Stimulated activated CD4-positive, alpha-beta T cell treated with anti-CD3 and anti-CD28 coated beads, Interleukin-4, amount 100 ng/mL, for 48 hours (primary cell): ENCODE measurements around the gene RGS4.
"Not testable (repeated sequence)": the region's sequence is repeated elsewhere in the genome, so short reads cannot be mapped to it uniquely, and the experiment has no call there.

Source experiments
- DNase-seq, 2 donors: peaks; one replicate each; pipeline ENCODE4 v3.0.0-alpha.2; 2020; ENCODE audit warnings: low read depth in 2 of 2

RGS4 gene

GRCh38 chr1:163068716-163069115 is 445 bp upstream of the RGS4 start:
- DNase-seq: no peak

DNA sequence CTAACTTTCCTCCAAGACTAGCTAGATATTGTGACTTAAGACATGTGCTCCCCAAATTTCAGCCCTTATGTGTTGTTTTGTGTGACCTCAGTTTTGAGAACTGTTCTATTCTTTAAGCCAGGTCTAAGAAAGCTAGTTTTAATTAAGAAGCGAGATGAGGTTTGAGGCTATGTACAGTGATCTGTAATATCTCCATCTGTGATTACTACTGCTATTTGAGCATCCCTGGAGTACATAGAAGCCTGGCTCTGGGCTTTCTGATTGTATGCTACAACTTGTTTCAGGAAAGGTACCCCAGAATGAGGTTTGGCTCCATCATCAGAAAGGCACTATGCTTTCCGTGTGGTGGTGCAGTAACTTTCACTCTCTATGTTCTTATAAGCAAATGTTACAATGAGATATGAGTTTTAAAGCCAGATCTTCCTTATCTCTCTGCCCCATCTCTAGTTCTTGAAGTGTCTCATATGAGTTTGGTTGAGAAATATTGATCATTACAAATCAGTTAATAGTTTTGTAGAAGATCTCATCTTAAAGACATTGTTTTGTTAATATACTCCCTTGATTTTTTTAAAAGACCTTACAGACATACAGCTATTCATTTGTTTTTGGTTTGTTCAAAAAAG is 605 bp downstream of the RGS4 start:
- no peak for DNase-seq

GRCh38 chr1:163071405-163072255 is 2.5 kb downstream of the RGS4 start:
- peak; percentile 13 to 38 for DNase-seq

DNA sequence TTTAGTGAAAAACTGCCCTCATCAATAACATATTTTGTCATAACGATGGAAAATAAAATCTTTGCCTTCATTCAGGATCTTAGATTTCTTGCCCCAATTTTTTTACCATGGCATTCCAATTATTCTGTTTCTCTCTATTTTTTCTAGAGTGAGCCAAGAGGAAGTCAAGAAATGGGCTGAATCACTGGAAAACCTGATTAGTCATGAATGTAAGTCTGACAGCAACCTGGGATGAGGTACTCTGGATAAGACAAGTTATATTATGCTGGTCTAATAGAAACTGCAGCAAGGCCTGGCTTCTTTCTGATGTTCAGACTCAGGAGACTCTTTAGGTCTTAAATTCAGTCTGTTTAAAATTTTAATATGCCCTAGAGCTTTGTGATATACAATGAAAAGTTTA is 3.5 kb downstream of the RGS4 start:
- DNase-seq: no peak

DNA sequence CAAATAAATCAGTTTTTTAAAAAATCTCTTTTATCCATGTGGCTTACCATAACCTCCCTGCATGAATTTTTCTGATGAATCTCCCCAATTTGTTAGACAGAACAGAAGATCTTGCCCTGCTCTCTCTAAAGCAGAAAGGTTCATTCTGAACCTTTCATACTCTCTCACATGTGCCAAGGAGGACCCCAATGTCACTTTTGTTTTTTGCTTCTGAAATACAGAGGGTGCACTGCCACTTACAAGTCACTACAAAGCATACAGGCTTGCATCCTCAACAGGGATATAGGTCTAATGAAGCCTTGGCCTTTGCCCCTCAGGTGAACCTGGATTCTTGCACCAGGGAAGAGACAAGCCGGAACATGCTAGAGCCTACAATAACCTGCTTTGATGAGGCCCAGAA is 4.8 kb downstream of the RGS4 start:
- no peak for DNase-seq

- no peak for DNase-seq
These were observed 5.6 kb downstream of the RGS4 start for GRCh38 chr1:163074716-163075284.

DNA sequence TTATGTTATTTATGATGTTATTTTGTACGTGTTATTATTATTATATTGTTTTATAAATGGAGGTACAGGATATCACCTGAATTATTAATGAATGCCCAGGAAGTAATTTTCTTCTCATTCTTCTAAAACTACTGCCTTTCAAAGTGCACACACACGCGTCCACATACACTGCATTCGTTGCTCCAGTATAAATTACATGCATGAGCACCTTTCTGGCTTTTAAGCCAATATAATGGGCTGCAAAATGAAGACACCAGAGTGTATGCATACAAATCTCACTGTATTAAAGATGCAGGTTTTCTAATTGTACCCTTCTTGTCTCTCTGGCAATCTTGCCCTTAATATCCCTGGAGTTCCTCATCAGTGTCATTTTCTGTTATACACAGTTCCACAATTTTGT is 6.9 kb downstream of the RGS4 start:
- no peak for DNase-seq

GRCh38 chr1:163076446-163076845 is 7.3 kb downstream of the RGS4 start:
- DNase-seq: no peak

GRCh38 chr1:163076981-163077761 is 8.0 kb downstream of the RGS4 start:
- no peak for DNase-seq

DNA sequence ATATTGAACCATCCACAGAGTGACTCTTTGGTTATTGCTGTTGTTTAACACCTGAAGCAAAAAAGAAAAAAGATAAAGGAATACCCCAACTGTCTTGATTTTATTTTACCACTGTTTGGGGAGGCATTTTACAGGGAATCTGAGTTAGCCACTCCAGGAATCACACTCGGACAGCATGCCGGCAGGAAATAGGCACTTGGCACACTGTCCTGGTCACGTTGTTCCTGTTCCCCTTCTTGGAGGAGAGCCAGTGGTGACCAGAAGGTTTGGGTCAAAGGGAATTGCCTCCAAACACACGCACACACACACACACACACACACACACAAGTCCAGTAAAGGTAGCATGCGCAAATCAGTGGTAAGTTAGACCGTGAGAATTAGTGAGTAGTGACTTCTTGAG is 13.8 kb downstream of the RGS4 start:
- no peak for DNase-seq

DNA sequence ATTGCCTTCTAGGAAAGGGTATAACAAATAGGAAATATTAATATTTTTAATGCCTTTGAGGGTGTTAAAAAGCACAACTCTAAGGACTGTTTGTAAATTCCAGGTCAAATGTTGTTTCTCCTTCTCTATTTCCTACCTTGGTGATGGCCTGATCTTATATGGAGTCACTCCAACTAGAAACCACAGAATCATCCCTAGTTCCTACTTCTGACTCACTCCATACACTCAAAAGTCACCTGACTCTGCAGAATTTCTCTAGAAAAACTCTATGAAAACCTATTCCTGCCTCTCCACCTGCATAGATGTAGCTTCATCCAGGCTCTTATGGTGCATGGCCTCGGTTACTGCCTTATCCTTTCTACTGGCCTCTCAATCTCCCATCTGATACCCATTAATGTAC is 14.5 kb downstream of the RGS4 start:
- no peak for DNase-seq

DNA sequence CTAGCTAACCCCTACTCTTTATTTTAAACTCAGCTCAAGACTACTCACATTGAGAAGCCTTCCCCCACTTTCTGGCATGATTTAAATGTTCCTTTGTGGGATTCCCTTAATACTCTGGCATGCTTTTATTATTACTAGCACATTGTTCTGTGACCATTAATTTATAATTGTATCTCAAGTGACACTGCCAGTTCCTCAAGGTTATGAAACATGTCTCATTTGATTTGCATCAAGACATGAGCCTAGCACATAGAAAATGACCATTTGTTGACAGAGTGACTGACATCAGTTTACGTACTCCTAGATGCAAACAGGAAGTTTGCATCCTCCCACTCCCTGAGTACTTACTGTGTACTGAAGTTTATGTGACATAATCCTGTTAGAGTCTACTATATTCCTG is 15.2 kb downstream of the RGS4 start:
- no peak for DNase-seq

DNA sequence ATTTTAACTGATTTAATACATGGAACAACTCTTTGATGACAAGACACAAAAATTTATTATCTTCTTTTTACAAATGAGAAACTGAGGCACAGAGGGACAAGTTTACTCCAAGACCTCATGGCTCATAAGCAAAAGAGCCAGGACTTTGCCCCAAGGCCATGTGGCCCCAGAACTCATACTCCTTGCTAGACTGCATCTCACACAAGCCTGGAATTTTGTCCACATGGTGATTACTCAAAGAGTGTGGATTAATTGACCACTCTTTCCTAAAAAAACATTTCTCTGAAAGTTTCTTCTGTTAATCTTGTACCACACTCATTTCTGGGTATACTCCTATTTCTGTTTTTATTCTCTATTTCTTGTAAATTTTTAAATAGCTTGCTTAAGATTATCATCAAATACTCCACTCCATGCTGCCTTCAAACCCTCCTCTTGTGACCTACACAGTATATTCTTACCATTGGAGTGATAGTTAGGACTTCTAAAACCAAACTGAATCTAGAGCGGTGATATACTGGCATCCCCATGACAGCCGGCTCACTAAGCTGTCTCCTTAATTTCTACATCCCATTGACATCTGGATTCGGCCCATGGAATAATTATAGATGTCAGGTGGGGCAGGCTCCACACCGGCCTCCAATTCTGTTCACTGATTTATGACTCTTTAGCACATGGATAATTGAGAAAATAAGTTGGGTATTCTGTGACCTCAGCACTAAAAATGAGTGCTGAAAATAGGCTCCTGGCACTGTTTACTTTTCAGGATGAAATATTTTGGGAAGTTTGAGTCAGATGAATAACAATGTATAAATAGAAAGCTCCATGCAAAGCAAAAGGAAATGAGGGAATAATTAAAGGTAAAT is 16.1 kb downstream of the RGS4 start:
- no peak for DNase-seq

DNA sequence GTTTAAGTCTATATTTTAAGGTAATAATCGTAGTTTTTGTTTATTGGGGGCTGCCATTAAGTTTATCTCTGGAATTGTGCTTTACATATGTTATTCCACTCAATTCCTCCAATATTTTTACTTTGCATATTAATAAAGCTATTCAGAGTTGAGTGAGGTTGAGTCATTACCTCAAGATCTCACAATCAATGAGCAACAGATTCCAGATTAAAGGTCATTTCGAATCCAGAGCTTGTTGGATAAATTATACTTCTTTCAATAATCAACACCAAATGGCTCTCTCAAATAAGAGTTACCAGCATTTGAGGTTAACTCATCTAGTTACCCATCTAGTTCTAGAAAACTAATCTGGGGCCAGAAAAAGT is 16.7 kb downstream of the RGS4 start:
- no peak for DNase-seq

- DNase-seq: not testable (repeated sequence)
These were observed 20.0 kb downstream of the RGS4 start for GRCh38 chr1:163089117-163089516.

DNA sequence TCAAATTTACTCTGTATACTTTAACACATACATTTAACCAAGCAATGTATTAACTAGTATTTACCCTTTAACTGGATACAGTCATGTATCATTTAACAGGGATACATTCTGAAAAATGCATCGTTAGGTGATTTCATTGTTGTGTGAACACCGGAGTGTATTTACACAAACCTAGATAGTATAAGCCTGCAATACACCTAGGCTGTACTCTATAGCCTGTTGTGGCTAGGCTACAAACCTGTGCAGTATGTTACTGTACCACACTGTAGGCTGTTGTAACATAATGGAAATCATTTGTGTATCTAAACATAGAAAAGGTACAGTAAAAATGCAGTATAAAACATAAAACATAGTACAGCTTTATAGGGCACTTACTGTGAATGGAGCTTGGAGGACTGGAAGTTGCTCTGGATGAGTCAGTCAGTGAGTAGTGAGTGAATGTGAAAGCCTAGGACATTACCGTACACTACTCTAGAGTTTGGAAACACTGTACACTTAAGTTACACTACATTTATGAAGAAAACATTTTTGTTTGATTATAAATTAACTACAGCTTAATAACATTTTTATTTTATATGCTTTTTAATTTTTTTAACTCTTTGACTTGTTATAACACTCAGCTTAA is 21.3 kb downstream of the RGS4 start:
- DNase-seq: no peak

- DNase-seq: no peak
These were observed 24.0 kb downstream of the RGS4 start for GRCh38 chr1:163093169-163093568.

DNA sequence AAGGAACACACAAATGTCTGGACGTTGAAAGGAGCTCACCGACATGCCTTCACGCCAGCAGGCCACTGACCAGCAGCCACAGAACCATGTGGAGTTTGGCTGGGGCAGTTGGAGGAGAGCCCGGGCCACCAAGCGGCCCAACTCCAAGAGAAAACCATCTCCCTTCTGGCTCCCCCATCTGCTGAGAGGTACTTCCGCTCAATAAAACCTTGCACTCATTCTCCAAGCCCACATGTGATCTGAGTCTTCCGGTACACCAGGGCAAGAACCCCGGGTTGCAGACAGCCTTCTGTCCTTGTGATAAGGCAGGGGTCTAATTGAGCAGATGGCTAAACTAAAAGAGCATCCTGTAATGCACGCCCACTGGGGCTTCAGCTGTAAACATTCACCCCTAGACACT is 24.4 kb downstream of the RGS4 start:
- DNase-seq: no peak

- no peak for DNase-seq
These were observed 25.0 kb downstream of the RGS4 start for GRCh38 chr1:163094182-163094581.

DNA sequence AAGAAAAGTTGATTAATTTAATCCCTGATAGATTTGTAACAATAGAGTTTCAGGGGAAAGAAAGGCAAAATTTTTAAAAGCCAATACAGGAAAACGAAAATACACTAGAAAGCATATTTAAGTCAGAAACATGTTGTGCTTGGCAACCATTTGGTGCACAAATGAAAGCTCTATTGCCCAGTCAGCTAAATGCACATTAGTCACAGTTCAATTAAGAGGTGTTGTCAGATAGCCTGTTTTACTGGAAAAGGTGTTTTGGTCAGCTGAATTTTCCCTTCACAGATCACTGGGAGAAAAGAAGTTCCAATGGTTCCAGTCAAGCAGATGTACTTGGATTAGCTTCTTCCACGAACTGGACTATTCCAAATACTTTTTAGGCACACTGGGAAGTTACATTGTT is 25.4 kb downstream of the RGS4 start:
- no peak for DNase-seq

GRCh38 chr1:163095213-163095612 is 26.1 kb downstream of the RGS4 start:
- DNase-seq: no peak
